Measurements from ENCODE around the gene PRSS38. TPM values are rescaled to one million over a fixed set of nuclear protein-coding genes. Genes with fewer than 3 reads are reported as not detected.

PRSS38 gene
- total and polyA plus RNA-seq, 11 donors: not detected

- Histone ChIP-seq H3K4me3 (no peak overlapping the region), H3K27ac (no peak overlapping the region), H3K9me3 (no peaks in the 10 kb centered on the region), H3K36me3 (no peaks in the 10 kb centered on the region), H3K4me1 (peaks cover 4 to 40% (median 27%) of the 10 kb centered on the region in 12 donors), H3K27me3 (peaks cover 0 to 13% (median 0%) of the 10 kb centered on the region in 9 donors)
- TF ChIP-seq CTCF (IDR thresholded peaks at IDR 0.05): no peak
- TF ChIP-seq POLR2A (IDR thresholded peaks at IDR 0.05): no peak
- no peak for ATAC-seq
- no peak for DNase-seq
- WGBS, 4 donors: 70 to 84% (median 78%) methylated on average over 4 of the region's 4 CpGs
- intact Hi-C loops (cut with DNase I): no loop called here
Observed at GRCh38 chr1:227790868-227791267, 24.6 kb upstream of the PRSS38 start.

- WGBS, 4 donors: 84 to 93% (median 89%) methylated on average over 6 of the region's 6 CpGs
- ATAC-seq: no peak
- Histone ChIP-seq H3K27ac (no peak overlapping the region), H3K4me3 (no peak overlapping the region), H3K4me1 (peaks cover 3 to 33% (median 22%) of the 10 kb centered on the region in 12 donors), H3K36me3 (no peaks in the 10 kb centered on the region), H3K27me3 (peaks cover 0 to 9% (median 0%) of the 10 kb centered on the region in 9 donors), H3K9me3 (no peaks in the 10 kb centered on the region)
- TF ChIP-seq POLR2A (IDR thresholded peaks at IDR 0.05) (no peak), CTCF (IDR thresholded peaks at IDR 0.05) (no peak)
- intact Hi-C loops (cut with DNase I): no loop called here
- DNase-seq: no peak
Observed at GRCh38 chr1:227791425-227792143, 23.9 kb upstream of the PRSS38 start.

- Histone ChIP-seq H3K36me3 (no peaks in the 10 kb centered on the region), H3K4me3 (no peak overlapping the region), H3K9me3 (no peaks in the 10 kb centered on the region), H3K4me1 (peaks cover 0 to 25% (median 13%) of the 10 kb centered on the region in 12 donors), H3K27me3 (peaks cover 0 to 9% (median 0%) of the 10 kb centered on the region in 9 donors), H3K27ac (no peak overlapping the region)
- WGBS, 4 donors: 80 to 90% (median 89%) methylated on average over 15 to 19 of the region's 19 CpGs
- peak in 1 of 5 donors; percentile 21 for DNase-seq
- TF ChIP-seq CTCF (IDR thresholded peaks at IDR 0.05) (no peak), POLR2A (IDR thresholded peaks at IDR 0.05) (no peak)
- intact Hi-C loops (cut with DNase I): no loop called here
- ATAC-seq: no peak
Observed at GRCh38 chr1:227792216-227793078, 23.0 kb upstream of the PRSS38 start.
